Putamen (tissue), 1 donor: Measurements from ENCODE around the gene MID1.

Experiments
- DNase-seq: peaks from one replicate; pipeline ENCODE4 v3.0.0-alpha.2; 2016; ENCODE audit warnings: low spot score

MID1 gene

DNA sequence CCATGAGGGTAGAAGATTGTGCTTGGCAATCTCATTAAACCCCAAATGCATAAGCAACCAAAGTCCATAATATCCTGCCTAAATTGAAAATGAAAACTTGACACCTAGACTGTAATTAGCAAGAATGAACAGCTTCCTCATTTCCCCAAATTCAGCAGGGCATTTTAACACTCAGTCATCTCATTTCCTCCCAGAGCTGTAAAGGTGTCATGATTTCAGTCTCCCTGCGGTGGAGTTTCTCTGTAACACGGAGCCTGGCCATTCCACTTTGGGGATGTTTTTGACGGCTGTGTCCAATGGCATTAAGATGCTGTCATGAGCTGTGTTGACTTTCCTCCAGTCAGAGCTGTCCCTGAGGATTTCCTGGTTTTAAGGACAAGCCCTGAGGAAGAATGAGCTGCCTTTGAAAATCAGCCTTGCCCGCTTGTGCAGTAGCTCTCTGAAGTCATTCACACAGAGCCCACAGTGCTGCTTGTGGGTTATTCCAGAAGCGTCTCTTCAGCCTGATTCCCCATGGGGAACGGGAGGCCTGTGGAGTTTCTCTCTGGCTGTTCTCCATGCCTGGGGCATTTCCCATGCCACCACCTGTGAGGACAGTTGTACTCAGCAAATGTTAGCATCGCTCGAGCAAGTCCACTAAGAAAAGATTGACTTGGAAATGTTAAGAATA is 187.0 kb downstream of the MID1 start:
- no peak for DNase-seq

DNA sequence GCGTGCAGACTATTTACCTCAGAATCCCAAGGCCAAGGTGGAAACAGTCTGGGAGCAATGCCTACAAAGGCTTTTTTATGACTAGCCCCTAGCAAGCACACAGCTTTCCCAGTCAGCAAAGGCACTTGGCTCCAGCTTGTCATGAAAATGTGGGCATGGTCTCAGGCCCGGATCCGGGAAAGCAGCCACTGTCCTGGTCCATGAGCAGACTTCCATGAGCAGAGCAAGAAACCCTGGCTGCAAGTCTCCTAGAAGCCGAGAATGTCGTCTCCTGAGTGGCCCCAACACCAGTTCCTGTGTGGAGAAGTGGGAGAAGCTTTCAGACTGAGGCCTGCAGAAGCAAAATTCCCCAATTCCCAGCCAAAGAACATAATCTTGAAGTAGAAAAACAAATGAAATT is 190.5 kb downstream of the MID1 start:
- DNase-seq, result no peak

DNA sequence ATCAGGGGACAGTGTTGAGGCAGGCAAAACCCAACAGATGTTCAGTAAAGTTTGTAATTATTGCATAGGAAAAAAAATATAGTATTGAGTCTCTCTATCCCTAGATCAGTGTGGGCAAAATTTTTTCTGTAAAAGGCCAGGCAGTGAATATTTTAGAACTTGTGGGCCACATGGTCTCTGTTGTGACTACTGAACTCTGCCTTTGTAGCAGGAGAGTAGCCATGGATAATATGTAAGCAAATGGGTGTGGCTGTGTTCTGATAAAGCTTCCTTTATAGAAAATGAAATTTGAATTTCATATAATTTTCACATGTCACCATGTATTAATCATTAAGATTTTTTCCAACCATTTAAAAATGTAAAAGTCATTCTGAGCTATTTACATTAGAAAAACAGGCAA is 193.1 kb downstream of the MID1 start:
- no peak for DNase-seq

DNA sequence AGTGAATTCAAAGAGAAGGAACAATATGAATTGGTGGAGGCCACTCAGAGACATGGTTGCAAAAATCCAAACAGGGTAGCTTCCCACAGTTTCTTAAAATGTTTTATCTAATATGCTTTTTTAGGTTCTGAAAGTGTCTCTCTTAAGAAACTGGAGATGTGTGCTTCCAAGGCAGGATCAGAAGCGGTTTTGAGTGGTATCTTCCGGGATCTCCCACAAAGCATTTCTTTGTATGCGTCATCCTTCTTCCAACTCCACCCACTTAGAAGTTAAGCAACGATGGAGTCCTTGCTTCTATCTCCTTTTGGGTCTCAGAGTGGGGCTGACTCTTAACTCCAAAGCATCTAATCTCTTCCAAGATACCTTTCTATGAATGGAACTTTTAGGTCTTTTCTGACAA is 196.7 kb downstream of the MID1 start:
- no peak for DNase-seq

DNA sequence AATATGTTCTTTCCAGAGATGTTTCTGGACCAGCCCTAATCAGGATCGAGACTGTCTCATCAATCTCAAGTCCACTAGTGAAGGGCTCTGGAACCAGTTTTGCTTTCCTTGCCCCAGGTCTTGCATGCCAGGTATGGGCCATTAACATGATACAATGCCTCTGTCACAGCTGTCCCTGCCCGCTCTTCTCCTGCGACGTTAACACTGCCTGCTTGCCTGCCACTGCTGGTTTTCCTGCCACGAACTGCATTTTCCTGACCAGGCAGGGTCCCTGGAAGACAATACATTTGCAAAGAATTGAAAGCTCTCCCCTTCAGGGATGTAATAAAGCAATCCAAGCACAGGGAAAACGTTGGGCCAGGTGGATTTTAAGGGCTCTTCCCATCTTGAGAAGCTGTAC is 200.3 kb downstream of the MID1 start:
- DNase-seq, result no peak

DNA sequence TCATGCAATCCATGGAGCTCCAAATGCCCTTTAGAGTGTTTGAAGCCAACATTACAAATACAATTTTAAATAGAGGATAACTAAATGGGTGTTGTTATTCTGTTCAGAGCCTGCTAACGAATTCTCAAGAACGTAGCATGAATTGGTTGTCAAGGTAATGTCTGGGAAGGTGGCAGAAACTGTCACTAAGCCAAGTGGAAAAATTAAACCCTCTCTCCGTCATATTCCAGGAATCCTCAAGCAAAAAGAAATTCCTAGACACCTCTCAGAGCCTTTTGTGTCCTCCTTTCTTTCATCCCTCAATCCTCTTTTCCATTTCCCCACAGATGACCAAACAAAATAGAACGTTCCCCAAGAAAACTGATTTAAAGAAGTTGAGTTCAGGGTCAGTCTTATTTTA is 204.0 kb downstream of the MID1 start:
- peak; percentile 3 for DNase-seq

DNA sequence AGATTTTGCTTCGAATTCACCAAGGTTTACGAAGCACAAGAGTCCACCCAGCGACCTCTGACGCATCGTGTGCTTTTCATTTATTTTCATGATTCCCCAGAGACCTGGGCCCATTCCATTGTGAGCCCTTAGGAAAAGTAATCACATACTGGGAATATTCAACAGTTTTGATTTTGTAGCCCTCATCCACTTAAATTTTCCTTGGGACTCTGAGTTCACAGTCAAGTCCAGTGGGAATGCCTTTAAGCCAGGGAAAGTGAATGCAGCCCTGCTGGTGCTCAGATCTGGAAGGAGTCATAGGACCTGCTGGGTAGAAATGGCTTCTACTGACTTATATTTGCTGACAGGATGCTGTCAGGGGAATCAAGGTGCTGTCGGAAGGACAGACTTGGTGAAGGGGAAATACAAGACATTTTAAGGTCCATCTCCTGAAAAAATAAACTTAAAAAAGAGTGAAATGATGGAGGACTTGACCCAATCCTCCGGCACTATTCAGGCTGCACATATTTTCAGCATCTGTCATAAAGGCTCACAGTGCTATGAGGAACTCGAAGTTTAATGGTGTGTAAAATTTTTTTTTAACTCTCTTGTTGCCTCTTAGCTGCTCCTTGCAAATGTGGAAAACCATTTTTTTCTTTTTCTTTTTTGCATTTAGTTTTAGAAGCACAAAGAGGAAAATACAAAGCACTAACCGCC is 204.9 kb downstream of the MID1 start:
- DNase-seq, result no peak

DNA sequence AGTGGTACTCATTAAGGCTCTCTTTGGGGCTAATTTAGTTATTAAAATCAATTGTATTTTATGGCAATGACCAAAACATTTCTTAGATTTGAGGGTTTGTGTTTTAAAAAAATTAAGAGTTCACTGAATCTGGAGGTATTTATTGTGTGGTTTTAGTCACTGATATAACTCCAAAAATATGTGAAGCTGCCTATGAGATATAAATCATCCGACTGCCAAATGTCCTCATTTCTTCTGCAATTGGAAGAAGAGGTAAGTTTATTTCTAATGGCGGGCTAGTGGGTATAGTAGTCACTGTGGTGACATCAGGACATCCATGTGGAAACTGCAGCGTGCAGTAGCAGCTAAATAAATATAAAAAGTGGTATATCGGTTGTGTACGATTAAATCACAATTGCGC is 205.5 kb downstream of the MID1 start:
- DNase-seq, result no peak

DNA sequence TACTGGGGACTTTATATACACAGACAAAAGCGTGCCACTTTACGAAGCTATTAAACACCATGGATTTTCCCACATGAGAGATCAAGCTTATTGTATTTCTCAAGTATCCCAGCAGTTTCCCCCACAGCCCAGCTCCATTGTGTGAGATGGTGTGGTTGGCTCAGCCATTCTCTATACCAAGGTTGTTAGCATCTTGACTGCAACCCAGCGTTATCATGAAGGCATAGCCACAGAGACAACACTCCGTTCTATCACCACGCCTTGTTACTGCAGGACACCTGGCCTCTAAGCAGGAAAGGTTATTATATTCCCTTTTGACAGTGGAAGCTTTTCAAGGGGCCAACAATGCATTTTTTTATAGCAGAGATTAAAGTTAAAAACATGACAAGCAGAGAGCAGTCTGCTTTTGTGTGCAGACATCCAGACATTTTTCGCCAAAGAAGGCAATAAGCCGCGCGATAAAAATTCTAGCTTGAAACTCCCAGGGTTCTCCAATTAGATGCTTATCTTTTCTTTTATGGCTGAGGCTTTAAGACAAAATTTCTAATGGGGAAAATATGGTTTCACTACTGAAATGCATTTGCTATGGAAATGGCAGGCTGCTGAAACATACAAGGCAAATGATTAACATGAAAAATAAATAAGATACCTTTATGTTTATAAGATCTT is 206.1 kb downstream of the MID1 start:
- no peak for DNase-seq

DNA sequence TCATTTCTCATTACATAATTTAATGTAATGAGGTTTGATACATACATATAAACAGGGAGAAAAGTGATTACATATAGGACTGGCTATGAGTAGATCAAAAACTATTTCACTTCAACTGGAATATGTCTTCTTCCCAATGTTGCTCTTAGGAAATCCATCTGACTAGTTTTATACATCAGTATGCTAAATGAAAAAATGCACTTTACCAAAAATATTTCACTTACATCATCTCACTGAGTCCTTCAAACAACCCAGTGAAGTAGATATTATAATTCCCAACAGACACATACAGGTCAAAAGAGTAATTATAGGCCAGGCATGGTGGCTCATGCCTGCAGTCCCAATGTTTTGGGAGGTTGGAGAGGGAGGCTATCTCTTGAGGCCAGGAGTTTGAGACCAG is 215.9 kb downstream of the MID1 start:
- no peak for DNase-seq

DNA sequence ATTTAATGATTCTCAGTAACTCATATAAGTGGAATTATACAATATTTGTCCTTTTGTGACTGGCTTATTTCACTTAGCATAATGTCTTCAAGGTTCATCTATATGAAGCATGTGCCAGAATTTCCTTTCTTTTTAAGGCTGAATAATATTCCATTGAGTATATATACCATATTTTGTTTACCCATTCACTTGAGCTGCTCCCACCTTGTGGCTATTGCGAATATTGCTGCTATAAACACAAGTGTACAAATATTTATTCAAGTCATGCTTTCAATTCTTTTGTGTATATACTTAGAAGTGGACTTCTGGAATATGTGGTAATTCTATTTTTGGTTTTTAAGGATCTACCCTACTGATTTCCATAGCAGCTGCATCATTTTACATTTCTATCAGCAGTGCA is 219.1 kb downstream of the MID1 start:
- DNase-seq, result no peak

DNA sequence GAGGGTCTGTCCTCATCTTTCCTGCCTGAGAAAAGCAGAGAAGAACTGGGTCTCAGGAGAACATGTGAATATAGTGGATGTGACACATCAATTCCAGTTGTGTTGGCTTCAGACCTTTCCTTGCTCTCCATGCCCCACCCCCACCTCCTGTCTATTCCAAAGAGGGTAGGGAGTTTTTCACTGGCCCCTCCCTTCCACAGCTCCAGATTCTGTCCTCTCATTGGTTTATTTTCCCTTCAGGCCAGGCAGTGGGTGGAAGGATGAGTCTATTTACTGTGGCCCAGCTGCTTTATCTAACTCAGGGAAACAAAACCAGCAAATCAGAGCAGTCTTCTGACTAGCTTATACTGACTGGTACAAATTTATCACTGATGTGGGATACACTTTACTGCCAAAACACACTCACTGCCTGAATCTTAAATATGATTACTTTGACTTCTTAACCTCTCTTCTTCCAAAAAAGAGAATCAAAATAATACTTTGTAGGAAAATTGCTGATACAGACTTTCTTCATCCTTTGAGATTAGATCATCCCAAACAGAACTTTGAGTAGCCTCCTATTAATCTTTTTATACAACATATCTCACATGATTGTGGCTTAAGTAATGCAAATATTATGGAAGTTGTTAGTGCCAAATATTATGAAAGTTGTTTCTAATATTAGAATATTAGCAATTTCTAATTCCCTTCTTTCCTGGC is 221.2 kb downstream of the MID1 start:
- DNase-seq, result no peak

DNA sequence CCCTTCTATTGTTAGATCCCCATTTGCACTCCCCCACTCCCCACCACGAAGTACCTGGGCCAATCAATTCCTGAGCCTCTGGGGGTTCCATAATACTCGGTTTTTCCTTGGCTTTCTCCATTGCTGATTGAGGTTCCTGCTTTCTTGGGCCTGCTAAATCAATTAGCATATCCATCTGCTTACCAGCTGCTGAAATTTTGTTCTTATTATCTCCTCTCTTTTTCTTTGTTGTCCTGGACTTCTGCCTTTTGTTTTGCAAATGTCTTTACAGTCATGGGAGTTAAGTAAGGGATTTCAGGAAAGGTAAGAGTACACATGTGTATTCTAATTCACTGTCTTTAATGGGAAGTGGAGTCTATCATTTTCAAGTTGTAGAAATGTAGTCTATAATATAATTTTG is 222.2 kb downstream of the MID1 start:
- DNase-seq, result no peak

DNA sequence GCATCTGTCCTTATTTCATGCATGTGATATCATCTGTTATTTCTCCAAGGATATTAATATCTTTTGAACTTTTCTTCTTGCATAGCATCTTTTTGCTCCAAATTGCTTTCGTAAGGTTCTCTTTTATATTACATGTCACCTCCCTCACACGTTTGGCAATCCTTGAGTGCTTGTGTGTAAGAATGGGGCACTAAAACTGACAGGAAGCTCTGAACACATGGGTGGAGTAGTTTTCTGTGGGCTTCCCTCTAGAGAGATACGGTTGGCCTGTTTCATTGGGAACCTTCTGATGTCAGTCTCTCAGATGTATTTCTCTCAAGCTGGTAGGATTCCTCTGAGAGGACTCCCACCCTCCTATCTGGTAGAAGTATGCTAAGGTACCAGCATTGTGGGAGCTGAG is 223.0 kb downstream of the MID1 start:
- no peak for DNase-seq

DNA sequence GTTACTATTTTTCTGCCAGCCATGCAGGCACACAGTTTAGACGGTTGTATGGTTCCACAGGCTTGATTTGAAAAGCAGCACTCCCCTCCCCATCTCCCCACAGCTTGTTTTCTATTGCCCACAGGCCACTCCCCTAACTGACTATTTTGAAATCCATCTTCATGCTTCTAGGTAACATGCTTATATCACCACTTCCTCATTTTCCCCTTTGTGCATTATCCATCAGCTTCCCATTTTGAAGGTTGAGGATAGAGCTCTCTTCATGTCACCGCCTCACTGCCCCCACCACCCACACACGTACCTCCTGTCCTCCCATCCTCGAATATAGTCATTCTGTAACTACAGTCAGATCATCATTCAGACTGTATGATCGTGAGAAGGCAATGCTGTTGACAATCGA is 224.7 kb downstream of the MID1 start:
- no peak for DNase-seq
